HL-60 (cell line): ENCODE results near the gene PAM16.

ENCODE experiments used
- GABPA ChIP-seq: IDR thresholded peaks from 2 replicates; pipeline ENCODE4 v1.6.1; 2012; ENCODE audit warnings: low read depth
- POLR2AphosphoS5 ChIP-seq: IDR thresholded peaks from 2 replicates; pipeline ENCODE4 v1.6.1; 2012; ENCODE audit warnings: low read depth
- SPI1 ChIP-seq: IDR thresholded peaks from 2 replicates; pipeline ENCODE4 v1.6.1; 2012; ENCODE audit warnings: low read depth, mild to moderate bottlenecking, borderline replicate concordance
- TF ChIP-seq, protein P1 (sequence below): IDR thresholded peaks from 2 replicates; pipeline ENCODE4 v1.6.1; 2012; ENCODE audit warnings: low read depth; ENCODE audit not compliant: insufficient replicate concordance
- TF ChIP-seq, protein P2 (sequence below): IDR thresholded peaks from one replicate; pipeline ENCODE4 v1.5.1; 2011; ENCODE audit warnings: low read length, control low read depth, inconsistent platforms; ENCODE audit not compliant: insufficient read depth

DNA sequence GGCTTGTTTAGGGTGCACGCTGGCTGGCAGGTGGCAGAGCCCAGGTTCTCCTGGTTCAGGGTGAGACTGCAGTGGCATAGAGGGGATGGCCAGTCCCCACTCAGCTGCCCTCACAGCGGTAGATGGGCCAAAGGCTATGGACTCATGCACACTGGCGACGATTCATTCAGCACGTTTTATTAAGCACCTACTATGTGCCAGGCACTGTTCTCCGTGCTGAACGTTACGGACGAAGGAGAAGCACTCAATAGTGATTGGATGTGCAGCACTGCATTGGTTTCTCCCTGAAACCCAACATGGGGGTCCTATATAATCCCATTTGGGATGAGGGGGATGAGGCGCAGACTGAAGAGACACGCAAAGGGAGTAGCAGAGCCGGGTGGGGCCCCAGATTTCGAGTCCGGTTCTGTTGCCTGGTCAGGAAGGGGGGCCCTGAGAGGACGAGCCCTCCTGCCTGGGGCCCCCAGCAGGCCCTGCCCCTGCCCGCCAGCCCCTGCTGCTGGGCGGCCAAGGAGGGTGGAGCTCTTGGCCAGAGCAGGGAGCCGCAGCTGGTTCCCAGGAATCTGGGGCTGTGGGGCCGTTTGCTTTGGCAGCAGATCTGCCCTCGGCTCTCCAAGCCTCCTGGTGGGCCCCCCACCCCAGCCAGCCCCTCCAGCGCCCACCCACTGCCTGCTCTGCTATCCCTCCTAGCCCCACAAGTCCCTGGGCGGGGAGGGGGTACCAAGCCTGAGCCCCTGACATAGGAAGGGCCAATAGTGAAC lies 26.4 kb downstream of the PAM16 start:
- TF ChIP-seq POLR2AphosphoS5 (no peak), GABPA (no peak), SPI1 (no peak)
- TF ChIP-seq, protein P1, sequence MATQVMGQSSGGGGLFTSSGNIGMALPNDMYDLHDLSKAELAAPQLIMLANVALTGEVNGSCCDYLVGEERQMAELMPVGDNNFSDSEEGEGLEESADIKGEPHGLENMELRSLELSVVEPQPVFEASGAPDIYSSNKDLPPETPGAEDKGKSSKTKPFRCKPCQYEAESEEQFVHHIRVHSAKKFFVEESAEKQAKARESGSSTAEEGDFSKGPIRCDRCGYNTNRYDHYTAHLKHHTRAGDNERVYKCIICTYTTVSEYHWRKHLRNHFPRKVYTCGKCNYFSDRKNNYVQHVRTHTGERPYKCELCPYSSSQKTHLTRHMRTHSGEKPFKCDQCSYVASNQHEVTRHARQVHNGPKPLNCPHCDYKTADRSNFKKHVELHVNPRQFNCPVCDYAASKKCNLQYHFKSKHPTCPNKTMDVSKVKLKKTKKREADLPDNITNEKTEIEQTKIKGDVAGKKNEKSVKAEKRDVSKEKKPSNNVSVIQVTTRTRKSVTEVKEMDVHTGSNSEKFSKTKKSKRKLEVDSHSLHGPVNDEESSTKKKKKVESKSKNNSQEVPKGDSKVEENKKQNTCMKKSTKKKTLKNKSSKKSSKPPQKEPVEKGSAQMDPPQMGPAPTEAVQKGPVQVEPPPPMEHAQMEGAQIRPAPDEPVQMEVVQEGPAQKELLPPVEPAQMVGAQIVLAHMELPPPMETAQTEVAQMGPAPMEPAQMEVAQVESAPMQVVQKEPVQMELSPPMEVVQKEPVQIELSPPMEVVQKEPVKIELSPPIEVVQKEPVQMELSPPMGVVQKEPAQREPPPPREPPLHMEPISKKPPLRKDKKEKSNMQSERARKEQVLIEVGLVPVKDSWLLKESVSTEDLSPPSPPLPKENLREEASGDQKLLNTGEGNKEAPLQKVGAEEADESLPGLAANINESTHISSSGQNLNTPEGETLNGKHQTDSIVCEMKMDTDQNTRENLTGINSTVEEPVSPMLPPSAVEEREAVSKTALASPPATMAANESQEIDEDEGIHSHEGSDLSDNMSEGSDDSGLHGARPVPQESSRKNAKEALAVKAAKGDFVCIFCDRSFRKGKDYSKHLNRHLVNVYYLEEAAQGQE = no peak
- TF ChIP-seq, protein P2, sequence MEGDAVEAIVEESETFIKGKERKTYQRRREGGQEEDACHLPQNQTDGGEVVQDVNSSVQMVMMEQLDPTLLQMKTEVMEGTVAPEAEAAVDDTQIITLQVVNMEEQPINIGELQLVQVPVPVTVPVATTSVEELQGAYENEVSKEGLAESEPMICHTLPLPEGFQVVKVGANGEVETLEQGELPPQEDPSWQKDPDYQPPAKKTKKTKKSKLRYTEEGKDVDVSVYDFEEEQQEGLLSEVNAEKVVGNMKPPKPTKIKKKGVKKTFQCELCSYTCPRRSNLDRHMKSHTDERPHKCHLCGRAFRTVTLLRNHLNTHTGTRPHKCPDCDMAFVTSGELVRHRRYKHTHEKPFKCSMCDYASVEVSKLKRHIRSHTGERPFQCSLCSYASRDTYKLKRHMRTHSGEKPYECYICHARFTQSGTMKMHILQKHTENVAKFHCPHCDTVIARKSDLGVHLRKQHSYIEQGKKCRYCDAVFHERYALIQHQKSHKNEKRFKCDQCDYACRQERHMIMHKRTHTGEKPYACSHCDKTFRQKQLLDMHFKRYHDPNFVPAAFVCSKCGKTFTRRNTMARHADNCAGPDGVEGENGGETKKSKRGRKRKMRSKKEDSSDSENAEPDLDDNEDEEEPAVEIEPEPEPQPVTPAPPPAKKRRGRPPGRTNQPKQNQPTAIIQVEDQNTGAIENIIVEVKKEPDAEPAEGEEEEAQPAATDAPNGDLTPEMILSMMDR = no peak
